Astrocyte of the hippocampus (primary cell): ENCODE measurements around the gene NID2.

Experiments used
- DNase-seq: peaks from one replicate; pipeline ENCODE4 v3.0.0; 2011; ENCODE audit warnings: low read depth, low spot score

The NID2 gene

DNA sequence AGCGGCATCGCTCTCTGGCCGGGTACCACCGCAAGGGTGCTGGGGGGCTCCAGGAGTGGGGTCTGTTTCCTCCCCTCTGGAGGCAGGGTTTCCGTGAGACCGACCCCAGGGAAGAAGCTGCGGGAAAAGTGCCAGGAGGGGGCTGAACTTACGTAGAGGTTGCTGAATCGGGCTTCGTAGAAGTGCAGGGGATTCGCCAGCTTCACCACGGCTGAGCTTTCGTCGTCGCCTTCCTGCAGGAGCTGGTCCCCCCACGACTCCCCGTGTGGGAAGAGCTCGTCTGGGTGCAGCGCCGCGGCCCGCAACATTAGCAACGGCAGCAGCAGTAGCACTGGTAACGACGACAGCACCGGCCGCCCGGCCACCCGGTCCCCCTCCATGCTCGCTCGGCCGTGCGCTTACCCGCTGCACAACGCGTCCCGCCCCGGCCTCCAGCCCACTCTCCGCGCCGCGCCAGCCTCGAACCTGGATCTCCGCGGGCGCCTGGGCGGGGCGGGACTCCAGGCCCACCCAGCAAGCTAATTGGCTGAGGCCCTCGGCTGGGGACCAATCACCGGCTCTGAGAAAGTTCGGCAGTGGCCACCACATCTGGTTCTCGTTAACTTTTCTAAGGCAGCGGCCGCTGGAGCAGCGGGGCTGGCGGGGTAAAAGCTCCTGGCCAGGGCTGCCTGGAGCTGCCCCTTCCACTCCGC lies at the start of gene NID2:
Gene NID2 (minus strand): TSS at position 445 of the 692 bp plus-strand sequence. CDS start 65 bp downstream, at position 380.
- peak; percentile 91 for DNase-seq

- DNase-seq, result no peak
Observed at GRCh38 chr14:52117111-52117832, 48.4 kb upstream of the NID2 start.

DNA sequence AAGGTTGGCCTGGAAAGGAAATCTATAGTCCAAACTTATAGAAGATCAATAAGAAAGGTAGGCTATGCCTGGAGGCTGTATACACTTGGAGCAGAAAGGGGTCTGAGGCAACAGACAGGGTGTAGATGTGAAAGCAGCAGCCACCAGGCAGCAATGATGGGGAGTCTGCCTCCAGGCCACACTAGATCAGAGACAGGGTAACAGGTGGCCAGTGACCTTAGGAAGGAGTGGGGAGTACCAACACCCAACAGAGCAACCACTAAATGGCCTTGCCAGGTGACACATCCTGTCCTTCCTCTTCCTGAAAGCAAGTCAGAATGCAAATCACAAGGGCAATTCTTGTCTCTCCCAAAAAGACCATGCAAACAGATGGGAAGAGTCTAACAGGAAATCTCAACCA lies 46.4 kb upstream of the NID2 start:
- no peak for DNase-seq

- DNase-seq, result no peak
Observed at GRCh38 chr14:52112336-52113018, 43.6 kb upstream of the NID2 start.

DNA sequence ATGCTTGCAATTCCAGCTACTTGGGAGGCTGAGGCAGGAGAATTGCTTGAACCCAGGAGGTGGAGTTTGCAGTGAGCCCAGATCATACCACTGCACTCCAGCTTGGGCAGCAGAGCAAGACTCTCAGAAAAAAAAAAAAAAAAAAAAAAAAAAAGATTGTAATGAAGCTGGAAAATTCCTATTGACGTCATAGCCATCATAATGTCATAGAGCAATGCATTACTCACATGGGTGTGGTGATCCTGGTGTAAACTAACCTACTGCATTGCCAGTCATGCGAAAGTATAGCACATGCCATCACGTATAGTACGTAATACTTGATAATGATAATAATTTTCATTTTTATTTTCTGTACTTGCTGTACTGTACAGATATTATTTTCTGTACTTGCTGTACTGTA lies 42.7 kb upstream of the NID2 start:
- no peak for DNase-seq

DNA sequence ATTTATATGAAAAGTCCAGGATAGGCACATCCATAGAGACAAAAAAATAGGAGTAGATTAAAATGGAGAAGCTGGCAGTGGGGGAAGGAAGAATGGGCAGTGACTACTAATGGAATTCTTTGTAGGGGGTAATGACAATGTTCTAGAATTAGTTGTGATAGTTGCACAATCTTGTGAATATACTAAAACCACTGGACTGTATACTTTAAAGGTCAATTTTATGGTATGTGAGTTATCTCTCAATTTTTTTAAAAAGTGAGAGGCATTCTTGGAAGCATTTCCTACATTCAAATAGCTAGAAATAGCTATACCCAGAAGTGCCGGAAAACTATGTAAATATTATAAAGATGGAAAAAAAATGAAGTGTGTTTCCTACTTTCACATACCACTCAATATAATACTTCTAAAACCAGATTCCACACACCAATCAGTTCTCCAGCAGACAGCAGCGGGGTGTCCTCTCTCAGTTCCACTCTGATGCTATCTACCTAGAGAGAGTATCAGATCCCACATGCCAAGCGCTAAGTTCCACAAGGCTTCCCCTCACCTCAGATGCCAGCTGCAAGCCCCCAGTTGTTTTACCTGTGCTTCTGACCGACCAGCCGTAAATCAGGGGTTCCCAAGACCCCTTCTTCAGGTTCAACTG lies 41.7 kb upstream of the NID2 start:
- no peak for DNase-seq

DNA sequence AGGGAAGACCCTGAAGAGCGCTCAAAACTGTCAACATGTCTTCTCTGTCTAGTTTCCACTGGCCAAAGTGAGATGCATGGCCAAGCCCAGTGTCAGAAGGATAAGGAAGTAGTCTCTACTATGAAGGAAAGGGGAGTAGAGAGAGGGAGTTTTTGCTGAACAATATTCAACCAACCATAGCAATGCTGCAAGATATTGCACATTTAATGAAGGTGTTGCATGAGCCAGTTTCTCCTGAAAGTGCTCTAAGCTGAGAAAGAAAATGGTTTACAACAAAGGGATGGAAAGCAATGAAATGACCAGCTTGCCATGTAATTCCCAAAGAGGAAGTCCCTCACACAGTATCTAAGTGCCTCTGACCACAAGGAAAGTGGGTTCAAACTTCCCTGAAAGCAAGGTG lies 40.0 kb upstream of the NID2 start:
- no peak for DNase-seq

- no peak for DNase-seq
Observed at GRCh38 chr14:52106840-52107239, 38.0 kb upstream of the NID2 start.

DNA sequence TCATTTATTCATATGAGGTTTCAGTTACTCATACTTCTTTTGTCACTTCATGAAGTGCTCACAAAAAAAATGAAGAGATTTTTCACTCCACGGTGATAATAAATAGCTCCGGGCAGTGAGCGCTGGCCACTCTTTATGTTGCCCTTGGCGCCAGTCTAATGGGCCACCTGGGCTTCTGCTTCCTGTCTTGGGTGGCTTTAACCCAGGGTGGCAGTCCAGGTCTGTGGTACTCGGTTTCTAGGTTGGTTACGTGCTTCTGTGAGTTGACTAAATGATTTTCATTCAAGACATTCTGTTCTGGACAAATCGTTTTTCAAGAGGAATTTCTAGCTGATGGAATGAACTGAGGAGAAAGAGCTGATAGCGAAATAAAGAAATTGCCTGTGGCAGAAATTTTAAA lies 34.6 kb upstream of the NID2 start:
- DNase-seq, result no peak

DNA sequence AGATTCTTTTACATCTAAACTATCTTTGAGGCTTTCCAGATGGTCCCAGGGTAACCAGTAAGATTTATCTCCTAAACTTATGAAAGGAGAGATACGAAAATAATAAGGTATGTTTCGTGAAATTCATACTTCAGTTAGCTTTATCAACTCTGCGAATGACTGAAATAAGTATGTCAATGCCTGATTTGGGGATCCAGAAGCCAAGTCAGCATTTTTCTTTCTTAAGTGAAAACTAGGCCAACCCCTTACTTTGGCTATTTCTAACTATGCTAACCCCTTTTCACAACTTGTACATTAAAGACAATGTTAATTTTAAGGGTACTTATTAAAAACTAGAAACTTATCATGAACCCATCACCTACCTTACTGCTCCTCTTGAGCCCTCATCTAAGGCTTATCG lies 26.9 kb upstream of the NID2 start:
- DNase-seq, result no peak

GRCh38 chr14:52095336-52095735 lies 26.5 kb upstream of the NID2 start:
- DNase-seq, result no peak

DNA sequence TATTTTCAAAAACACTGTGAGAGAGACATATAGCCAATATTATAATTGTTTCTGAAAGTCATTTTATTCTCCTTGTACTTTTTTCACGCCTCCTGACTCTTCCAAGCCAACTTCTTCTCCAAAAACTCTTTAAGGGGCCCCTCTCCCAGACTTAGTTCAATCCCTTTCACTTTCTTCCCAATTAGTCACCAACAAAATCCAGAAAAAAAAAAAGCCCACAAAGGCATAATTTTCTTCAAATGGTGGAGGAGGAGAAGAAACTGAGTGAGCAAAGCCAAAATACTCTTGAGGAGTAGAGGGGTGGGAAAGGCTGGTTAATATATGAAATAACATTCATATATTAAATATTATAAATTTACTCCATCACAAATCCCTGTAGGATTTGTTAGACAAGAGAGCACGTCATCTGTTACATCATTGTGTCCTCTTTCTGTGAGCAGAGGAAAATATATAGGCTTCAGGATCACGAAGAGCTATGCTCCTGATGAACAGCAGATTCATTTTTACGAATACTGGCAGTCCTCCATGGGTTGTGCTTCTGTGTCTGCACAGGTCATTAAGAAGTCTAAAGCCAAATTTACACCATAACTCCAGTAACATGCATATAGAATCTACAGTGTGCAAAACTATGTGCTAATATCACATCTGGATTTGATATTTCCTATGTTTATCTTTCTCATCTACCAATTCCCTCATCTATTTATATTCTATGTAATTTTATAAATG lies 25.9 kb upstream of the NID2 start:
- DNase-seq, result no peak

DNA sequence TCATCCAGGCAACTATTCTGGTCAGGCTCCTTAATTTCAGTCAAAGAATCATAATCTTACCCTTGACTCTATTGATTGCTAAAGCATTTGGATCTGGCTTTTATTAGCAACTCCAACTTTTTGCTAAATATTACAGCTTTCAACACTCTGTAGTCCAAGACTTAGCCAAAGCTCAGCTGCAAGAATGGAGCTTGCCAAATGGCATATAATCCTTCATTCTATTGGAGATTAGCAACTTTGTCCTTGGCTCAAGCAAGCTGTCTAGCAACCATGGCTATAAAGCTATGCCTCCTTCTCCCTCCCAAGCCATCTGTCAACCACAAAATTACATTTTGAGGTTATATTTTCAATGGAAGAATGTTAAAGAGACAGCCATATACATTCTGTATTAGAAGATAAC lies 23.1 kb upstream of the NID2 start:
- DNase-seq, result no peak

DNA sequence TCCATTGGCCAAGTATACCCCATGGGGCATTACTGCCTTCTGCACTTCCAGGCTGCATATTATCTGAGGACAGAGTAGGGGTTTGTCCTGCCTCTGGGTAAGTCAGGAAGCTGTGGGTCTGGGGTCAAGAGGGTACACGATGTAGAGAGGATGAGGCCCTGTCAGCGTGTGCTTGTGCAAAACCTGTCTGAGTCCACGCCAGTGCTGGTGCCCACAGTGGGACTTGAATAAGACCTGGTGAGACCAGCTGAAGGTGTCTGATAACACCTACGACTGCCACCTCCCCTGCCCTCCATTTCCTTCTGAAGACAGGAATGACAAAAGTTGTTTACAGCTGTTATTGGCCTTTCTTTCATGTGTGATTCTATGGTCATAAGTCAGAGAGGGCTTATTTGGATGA lies 22.1 kb upstream of the NID2 start:
- no peak for DNase-seq

DNA sequence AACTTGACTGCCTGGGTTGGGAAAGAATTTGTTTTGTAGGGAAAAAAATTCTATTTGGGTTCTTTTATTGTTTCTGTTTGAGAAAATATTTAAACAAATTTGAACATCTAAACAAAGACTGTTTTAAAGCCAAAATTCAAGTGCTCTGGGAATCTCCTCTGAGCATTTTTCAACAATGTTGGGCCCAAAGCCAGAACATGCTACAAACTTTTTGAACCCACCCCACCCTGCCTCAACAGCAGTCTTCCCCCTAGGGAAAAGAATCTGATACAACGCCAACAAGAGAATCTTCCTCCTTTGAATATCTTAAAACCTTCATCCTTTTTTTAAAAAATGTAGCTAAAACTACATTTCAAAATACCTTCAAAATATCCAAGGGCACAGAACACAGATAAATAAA lies 20.4 kb upstream of the NID2 start:
- no peak for DNase-seq

- DNase-seq, result no peak
Observed at GRCh38 chr14:52086711-52087110, 17.9 kb upstream of the NID2 start.

DNA sequence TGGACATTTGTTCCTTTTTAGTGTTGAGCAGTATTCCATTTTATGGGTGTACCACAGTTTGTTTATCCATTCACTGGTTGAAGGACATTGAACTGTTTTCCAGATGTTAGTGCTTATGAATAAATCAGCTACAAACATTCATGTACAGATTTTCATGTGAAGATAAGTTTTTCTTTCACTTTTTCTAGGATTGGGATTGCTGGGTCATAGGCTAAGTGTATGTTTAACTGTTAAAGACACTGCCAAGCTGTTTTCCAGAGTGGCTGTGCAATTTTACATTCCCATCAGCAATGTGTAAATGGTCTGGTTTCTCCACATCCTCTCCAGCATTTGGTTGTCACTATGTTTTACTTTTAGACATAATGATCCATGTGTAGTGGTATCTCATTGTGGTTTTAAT lies 14.0 kb upstream of the NID2 start:
- DNase-seq, result no peak

- DNase-seq, result no peak
Observed at GRCh38 chr14:52081964-52082363, 13.1 kb upstream of the NID2 start.

GRCh38 chr14:52080808-52081755 lies 12.2 kb upstream of the NID2 start:
- DNase-seq, result peak; percentile 88

DNA sequence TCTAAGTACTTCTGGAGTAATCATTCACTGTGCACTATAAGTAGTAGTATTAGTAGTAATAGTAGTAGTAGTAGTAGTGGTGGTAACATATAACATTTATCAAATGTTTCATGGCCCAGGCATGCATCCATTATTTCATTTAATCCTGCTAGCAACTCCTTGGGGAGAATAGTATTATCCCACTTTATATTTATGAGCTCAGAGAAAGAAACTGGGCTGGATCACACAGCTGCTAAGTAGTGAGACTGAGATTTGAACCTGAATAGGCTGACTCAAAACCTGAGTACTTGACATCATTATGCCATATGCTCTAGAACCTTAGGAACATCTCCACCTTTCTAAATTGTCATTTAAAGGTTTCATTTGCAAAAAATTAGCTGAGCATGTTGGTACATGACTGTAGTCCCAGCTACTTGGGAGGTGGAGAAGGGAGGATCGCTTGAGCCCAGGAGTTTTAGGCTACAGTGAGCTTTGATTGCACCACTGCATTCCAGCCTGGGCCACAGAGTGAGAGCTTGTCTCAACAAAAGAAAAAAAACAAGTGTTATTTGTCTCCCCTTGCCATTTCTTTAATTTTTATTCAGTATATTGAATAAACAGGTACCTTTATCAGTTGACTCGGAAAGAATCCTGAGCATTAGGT lies 11.4 kb upstream of the NID2 start:
- DNase-seq, result peak; percentile 70
